Left ventricle myocardium superior (tissue), 1 donor: Measurements from ENCODE around the gene SLC25A17. TPM values are rescaled to one million over a fixed set of nuclear protein-coding genes. Genes with fewer than 3 reads are reported as not detected.
A peak's percentile ranks its signal among the peaks of the same experiment; 100 is the strongest.
"Not testable (repeated sequence)": the region's sequence is repeated elsewhere in the genome, so short reads cannot be mapped to it uniquely, and the experiment has no call there.

Experiments used
- ATAC-seq: fragments of 200-7000 bp; cut with Tn5 transposase; one replicate; pipeline ENCODE4 v1.9.1; 2020; ENCODE audit warnings: mild to moderate bottlenecking, moderate library complexity
- DNase-seq: peaks from one replicate; pipeline ENCODE4 v3.0.0-alpha.2; 2020
- intact Hi-C: fragments of 100-400 bp; cut with micrococcal nuclease; formaldehyde crosslinking; loops from one replicate; pipeline ENCODE4 v1.11.0; 2022
- total RNA-seq: library from RNA; stranded (reverse); fragmentation: NEBNext Ultra II Directional; extraction: Animal tissue kit (Norgen Biotek cat#: 25700); gene quantifications from one replicate; pipeline ENCODE4 v1.2.1, GENCODE V29; 2021
- donor health status: DM: no; HTN: yes; CAD: no; lungs with severe emphysema.

The SLC25A17 gene
- total RNA-seq, 1 donor from 2014 or later, result 3.3 TPM

DNA sequence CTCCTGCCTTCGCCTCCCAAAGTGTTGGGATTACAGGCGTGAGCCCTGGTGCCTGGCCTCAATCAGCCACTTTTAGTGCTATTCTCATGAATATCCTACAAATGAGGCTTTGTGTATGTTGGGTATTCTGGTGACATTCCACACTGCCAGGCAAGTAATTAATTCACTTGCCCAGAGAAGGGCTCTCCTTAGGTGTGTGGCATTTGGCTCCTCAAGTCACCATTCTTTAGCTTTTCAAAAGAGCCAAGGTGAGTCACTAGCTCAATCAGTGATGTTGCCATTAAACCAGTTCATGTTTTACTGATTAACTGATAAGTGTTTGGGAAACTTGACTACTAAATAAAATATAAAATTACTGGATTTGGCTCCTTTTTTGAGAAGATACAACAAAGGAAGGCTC lies 52.2 kb downstream of the SLC25A17 start:
- ATAC-seq, result no peak
- intact Hi-C loops, result loop anchor here (10.0 kb wide), 2 partner anchors 82 to 332 kb away; no protein-coding TSS in a partner anchor

DNA sequence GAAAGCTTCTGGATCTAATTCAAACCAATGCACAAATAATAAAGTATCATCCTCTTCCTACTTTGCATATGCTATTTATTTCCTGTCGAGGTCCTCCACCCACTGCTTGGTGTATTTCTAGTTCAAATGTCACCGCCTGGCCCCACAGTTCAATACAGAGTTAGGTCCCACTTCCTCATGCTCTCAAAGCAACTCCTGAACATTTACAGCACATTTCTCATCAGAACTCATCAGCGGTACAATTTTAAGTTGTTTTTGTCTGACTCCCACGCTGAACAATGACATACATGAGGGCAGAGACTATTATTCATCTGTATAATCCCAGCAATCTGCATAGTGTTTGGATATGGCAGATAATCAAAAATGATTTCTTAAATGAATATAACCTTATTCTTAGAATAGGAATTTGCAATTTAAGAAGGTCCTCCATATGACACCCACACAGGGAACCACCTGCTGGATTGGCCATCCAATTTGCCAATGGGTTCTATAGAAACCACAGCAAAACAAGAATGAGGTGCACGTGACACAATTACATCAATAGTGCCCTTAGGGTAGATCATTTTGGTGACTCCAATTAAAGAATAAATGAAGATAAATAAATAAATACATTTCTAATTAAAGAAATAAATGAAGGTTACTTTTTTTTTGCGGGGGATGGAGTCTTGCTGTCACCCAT lies 54.2 kb downstream of the SLC25A17 start:
- no peak for DNase-seq
- no peak for ATAC-seq
- intact Hi-C loops, result loop anchor here (10.0 kb wide), 2 partner anchors 80 to 330 kb away; no protein-coding TSS in a partner anchor

More for the DNA sequence above, 52.2 kb downstream of the SLC25A17 start:
- no peak for DNase-seq

DNA sequence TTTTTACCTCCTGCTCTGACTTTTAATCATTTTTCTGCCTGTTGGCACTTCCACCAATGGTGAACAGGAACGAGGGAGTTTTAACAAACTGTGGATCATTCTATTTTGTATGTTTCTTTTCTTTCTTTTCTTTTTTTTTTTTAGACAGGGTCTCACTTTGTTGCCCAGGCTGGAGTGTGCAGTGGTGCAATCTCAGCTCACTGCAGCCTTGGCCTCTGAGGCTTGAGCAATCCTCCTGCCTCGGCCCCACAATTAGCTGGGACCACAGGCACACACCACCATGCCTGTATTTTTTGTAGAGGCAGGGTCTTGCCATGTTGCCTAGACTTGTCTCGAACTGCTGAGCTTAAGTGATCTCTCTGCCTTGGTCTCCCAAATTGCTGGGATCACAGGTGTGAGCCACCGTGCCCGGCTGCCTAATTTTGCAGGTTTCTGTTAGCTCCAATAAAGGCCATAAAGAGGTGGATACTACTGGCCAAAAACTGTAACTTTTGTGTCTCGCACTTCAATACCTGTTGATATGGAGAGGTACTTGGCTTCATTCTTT lies 59.8 kb downstream of the SLC25A17 start:
- intact Hi-C loops, result no loop called here
- ATAC-seq (no peak), DNase-seq (no peak)

DNA sequence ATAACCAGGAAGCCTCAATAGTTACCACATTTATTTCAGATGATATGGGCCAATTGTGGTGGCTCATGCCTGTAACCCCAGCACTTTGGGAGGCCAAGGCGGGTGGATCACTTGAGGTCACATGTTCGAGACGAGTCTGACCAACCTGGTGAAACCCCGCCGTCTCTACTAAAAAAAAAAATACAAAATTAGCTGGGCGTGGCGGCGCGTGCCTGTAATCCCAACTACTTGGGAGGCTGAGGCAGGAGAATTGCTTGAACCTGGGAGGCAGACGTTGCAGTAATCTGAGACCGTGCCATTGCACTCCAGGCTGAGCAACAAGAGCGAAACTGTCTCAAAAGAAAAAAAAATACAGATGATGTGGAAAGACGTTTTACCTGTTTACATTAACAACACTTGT lies 60.3 kb downstream of the SLC25A17 start:
- intact Hi-C loops, ATAC-seq, DNase-seq: not testable (repeated sequence)

DNA sequence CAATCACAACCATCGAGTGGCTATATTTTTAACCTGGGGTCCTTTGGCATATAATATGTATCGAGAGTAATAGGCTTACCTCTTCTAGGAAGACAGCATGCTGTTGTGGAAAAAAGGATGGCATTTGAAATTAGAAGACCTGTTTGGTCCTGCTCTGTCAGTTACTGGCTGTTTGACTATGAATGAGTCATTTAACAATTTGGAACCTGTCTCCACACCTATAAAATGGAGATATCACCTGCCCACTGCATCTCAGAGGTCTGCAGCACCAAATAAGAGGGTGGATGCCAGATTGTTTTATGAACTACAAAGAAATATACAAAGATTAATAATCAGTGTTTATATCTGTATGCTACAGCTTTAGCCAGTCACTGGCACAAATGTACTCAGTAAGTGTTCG lies 60.8 kb downstream of the SLC25A17 start:
- intact Hi-C loops, result no loop called here
- ATAC-seq, result no peak

DNA sequence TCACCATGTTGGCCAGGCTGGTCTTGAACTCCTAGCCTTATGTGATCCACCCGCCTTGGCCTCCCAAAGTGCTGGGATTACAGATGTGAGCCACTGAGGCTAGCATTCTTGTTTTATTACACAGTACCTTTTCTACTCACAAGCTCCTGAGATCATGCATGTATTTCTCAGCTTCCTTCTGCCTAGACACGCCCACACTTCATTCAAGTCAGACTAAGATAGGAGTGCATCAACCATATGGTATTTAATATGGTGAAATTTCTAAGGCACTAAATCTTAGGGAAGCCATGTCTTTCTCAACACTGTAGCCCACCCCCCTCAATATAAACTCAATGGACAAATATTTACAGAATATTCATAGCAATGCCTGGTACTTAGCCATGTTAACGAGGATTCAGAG lies 62.1 kb downstream of the SLC25A17 start:
- DNase-seq (no peak), ATAC-seq (no peak)
- intact Hi-C loops, result no loop called here

More for the DNA sequence above, 60.8 kb downstream of the SLC25A17 start:
- no peak for DNase-seq

DNA sequence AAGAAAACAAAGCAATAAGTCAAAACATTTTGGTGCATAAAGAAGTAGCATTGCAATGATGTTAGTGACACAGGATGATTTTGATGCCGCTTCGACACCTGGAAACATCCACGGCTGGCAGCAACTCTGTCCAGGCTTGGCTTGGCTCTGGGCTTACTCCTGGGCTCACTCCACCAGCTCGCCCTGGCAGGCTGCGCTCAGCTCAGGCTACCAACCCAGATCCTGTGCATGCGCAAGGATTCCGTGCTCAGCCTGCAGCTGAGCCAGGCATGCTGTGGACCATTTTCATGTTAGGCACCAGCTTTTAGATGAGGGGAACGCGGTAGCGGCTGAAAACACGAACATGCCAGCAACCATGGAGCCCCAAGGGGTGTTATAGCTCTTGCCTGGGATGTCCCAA lies 66.0 kb downstream of the SLC25A17 start:
- intact Hi-C loops, result no loop called here
- ATAC-seq, result no peak
- no peak for DNase-seq

DNA sequence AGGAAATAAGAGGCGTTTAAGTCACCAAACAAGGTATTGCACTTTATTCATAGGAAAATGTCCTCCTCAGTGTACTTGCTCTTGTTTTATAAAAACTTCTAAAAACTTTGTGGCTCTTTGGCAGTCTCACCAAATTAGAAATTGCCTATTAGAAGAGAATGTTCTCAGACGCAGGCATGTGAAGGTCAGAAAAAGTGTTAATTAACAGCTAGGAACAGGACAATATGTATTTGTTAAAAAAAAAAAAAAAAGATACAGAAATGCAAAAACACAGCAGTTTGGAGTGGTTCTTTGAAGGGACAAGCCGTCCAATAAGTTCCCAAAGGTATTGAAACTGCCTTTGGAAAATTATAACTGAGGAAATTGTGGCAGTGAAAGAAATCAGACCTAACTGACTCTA lies 67.9 kb downstream of the SLC25A17 start:
- ATAC-seq (peak; percentile 63), DNase-seq (no peak)
- intact Hi-C loops, result no loop called here

DNA sequence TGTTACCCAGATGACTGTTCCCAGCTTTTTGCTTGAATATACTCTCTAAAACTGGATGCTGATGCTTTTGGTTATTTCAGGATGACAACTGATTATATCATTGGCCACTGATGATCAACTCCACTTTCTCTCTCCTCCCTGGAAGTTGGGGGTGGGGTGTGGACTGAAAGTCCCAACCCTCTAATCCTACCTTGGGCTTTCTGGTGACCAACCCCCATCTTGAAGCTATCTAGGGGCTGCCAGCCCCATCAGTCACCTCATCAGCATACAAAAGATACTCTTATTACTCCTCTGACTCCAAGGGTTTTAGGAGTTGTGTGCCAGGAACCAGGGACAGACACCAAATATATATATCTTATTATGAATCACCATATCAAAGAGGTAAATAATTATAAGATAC lies 69.3 kb downstream of the SLC25A17 start:
- intact Hi-C loops, result no loop called here
- ATAC-seq, result no peak
- no peak for DNase-seq

DNA sequence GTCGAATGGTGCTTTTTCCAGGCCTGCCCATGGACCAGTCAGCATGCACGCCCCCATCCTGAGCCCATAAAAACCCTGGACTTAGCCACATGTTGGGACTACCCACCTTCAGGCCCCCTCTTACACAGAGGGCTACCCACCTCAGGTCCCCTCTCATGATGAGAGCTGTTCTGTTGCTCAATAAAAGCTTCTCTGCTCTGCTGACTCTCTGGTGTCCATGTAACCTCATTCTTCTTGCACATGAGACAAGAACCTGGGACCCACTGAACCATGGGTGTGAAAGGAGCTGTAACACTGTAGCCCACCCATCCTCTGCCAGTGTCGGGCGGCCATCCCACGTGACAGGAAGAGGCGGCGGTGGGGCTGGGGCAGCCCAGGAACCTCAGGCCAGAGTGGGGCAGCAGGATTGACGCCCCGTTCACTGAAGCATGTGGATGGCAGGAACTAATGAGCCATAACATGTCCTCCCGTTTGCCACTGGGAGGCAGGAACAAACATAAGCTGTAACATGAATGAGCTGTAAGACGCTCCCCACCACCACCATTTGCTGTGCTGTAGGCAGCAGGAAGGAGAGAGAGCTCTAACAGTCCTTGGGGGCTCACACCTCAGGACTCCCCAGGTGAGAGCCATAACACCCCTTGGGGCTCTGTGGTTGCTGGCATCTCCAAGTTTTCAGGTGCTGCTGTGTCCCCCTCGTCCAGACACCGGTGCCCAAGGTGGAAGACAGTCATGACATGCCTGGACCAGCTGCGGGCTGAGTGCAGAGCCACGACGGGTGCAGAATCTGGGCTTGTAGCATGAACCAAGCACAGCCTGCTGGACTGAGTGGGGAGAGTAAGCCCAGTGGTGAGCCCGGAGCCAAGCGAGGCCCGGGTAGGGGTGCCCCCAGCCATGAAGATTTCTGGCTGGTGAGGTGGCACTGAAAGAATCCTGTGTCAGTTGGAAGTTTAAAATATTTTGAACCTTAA lies 70.5 kb downstream of the SLC25A17 start:
- no peak for ATAC-seq
- DNase-seq, result no peak
- intact Hi-C loops, result no loop called here

DNA sequence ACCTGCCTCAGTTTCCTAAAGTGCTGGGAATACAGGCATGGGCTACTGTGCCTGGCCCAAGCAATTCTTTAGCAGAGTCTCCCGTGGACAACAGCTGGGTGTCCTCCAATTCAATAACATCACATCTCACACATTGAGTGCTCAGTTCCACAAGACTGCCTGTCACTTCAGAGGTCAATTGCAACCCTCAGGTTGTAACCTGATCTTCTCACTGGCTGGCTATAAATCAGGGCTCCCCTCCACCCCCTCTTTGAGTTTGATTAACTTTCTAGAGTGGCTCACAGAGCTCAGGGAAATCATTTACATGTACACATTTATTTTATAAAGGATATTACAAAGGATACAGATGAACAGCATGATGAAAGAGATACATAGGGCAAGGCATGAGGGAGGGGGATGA lies 71.8 kb downstream of the SLC25A17 start:
- intact Hi-C loops, result no loop called here
- no peak for ATAC-seq
- no peak for DNase-seq

DNA sequence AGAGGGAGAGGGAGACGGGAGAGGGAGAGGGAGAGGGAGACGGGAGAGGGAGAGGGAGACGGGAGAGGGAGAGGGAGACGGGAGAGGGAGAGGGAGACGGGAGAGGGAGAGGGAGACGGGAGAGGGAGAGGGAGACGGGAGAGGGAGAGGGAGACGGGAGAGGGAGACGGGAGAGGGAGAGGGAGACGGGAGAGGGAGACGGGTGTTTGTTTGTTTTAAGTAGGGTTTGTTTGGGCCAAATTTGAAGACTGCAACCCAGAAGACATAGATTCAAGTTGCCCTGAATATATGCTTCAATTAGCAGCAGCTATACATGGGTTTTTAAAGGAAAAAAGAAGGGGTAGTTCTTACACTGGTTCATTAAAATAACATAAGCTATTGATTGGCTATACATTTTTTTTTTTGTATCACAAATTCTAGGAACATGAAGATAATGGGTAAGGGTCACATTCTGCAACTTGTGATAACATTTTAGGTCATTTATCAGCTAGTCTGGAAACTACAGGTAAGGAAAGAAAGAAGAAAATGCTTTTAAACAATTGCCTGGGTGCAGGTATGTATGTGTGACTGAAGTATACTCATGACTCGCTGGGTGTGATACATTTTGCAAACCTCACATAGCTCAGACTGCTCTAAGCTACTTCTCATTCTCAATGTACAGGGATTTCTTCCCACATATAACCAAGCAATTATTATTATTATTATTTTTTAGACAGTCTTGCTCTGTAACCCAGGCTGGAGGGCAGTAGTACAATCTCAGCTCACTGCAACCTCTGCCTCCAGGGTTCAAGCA lies 72.5 kb downstream of the SLC25A17 start:
- intact Hi-C loops, result no loop called here
- DNase-seq, result no peak
- no peak for ATAC-seq

DNA sequence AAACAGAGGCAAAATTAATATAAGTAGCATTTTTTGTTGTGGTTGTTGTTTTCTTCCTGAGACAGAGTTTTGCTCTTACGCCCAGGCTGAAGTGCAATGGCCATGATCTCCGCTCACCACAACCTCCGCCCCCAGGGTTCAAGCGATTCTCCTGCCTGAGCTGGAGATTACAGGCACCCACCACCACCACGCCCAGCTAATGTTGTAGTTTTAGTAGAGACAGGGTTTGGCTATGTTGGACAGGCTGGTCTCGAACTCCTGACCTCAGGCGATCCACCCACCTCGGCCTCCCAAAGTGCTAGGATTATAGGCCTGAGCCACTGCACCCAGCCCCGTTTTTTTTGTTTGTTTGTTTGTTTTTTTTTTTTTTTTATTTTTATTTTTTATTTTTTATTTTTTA lies 75.4 kb downstream of the SLC25A17 start:
- DNase-seq (no peak), ATAC-seq (no peak)
- intact Hi-C loops, result no loop called here

DNA sequence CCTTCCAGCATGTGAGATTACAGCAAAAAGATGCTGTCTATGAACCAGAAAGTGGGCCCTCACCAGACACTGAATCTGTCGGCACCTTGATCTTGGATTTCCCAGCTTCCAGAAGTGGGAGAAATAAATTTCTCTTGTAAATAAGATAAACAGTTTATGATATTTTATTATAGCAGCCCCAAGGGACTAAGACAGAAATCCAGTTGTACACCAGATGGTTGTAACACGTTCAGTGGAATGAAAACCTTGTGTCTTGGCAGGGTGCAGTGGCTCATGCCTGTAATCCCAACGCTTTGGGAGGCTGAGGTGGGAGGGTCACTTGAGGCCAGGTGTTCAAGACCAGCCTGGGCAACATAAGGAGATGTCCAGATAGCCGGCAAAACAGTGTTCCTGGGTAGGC lies 78.0 kb downstream of the SLC25A17 start:
- intact Hi-C loops, result no loop called here
- no peak for DNase-seq
- ATAC-seq, result peak; percentile 46

DNA sequence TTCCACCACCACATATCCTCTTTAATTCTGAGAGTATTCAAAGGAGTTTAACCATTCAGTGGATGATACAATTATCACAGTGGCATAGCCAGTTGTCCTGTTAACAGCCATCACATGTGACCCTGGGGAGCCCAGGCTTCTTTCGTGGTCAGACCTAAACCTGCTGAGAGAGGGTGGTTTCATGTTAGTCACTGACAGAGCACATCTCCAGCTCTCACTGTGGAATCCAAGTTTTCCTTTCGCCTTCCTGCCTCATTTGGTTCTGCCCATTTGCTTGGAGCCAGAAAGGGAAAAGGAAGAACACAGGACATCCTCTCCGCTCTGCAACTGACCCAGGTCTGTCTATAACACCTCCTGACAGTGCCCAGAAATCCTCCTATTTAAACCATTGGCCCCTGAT lies 79.4 kb downstream of the SLC25A17 start:
- DNase-seq, result no peak
- intact Hi-C loops, result no loop called here
- no peak for ATAC-seq

DNA sequence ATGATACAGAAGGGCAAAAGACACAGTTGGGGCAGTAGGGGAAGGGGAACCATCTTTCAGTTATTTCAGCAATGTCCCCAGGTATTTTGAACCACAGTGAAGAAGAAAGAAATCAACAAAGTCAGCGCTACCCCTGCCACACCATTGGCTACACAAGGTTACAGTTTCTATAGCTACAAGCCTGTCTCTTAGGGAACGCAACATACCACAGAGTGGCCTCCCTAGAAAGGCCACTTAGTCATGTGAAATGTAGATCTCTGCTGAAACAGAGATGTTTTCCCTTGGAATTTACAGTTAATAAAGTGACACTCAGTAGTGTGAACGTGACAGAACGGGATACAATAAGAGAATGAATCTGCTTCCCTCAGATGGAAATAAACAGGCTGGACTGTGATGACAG lies 85.2 kb downstream of the SLC25A17 start:
- intact Hi-C loops, result no loop called here

DNA sequence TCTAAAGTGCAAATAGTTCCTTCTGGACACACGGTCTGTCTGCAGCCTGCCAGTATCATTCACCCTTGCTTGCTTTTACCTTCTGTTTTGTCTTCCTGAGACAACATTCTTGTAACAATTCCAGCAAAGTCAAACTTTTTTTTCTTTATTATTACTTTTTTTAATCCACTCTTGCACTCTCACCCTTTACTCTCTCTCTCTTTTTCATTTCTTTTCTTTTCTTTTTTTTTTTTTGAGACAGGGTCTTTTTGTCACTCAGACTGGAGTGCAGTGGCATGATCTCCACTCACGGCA lies 86.2 kb downstream of the SLC25A17 start:
- intact Hi-C loops, result no loop called here
- ATAC-seq (no peak), DNase-seq (no peak)

More for the DNA sequence above, 85.2 kb downstream of the SLC25A17 start:
- no peak for ATAC-seq
- no peak for DNase-seq

DNA sequence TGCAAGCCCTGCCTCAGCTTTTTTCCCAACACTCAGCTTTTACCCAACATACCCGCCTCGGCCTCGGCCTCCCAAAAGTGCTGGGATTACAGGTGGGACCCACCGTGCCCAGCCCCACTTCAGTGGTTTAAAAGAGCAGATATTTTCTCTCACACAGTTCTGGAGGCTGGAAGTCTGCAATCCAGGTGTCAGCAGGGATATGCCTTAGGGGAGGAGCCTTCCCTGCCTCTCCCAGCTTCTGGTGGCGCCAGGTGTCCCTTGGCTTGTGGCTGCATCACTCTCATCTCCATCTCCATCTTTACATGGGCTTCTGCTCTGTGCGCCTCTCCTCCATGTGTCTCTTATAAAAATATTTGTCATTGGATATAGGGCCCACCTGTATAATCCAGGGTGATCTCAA lies 89.9 kb downstream of the SLC25A17 start:
- intact Hi-C loops, result no loop called here
- DNase-seq (no peak), ATAC-seq (no peak)

DNA sequence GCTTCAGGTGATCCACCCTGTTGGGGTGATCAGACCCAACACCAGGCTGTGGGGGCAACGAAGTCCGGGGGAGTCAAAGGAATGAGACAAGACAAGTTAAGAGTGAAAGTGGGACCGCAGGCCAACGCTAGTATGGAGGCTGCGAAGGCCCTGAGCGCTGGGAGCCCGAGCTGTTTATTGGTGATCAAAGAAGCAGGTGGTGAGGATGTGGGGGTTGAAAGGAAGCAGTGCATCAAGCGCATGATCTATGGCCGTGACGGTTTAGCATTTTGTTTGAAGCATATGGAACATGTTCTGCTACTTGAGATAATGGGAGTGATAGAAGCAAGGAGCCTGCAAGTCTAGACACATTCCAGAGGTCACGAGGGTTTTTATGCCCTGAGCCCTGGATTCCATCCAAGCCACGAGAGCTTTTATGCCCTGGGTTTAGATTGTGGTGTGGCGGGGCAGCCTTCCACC lies 90.4 kb downstream of the SLC25A17 start:
- intact Hi-C loops, result no loop called here
- ATAC-seq (no peak), DNase-seq (no peak)
